HEK293 (cell line): ENCODE measurements around the gene SMIM41.

ENCODE experiments used
- BCL11A ChIP-seq: fragments of 450-650 bp; formaldehyde crosslinking; IDR thresholded peaks from 2 replicates; pipeline ENCODE4 v1.5.1; 2016; ENCODE audit warnings: low read depth, missing biosample characterization, missing genetic modification characterization
- KLF16 ChIP-seq: fragments of 450-650 bp; formaldehyde crosslinking; IDR thresholded peaks from 2 replicates; pipeline ENCODE4 v1.5.1; 2017; ENCODE audit warnings: missing biosample characterization, missing genetic modification characterization
- PRDM10 ChIP-seq: fragments of 450-650 bp; formaldehyde crosslinking; IDR thresholded peaks from 2 replicates; pipeline ENCODE4 v1.5.1; 2016; ENCODE audit warnings: missing biosample characterization, missing genetic modification characterization
- SCRT2 ChIP-seq: fragments of 450-650 bp; formaldehyde crosslinking; IDR thresholded peaks from 2 replicates; pipeline ENCODE4 v1.5.1; 2016; ENCODE audit warnings: missing biosample characterization, missing genetic modification characterization
- ZBTB17 ChIP-seq: fragments of 450-650 bp; formaldehyde crosslinking; IDR thresholded peaks from 2 replicates; pipeline ENCODE4 v1.5.1; 2016; ENCODE audit warnings: missing biosample characterization, missing genetic modification characterization
- ZBTB20 ChIP-seq: fragments of 450-650 bp; formaldehyde crosslinking; IDR thresholded peaks from 2 replicates; pipeline ENCODE4 v1.5.1; 2016; ENCODE audit warnings: missing biosample characterization, missing genetic modification characterization
- ZEB2 ChIP-seq: fragments of 450-650 bp; formaldehyde crosslinking; IDR thresholded peaks from 2 replicates; pipeline ENCODE4 v1.5.1; 2016; ENCODE audit warnings: missing biosample characterization, missing genetic modification characterization
- ZNF146 ChIP-seq: fragments of 450-650 bp; formaldehyde crosslinking; IDR thresholded peaks from 2 replicates; pipeline ENCODE4 v1.5.1; 2016; ENCODE audit warnings: missing biosample characterization, missing genetic modification characterization
- ZNF155 ChIP-seq: fragments of 450-650 bp; formaldehyde crosslinking; IDR thresholded peaks from 2 replicates; pipeline ENCODE4 v1.5.1; 2016; ENCODE audit warnings: missing biosample characterization, missing genetic modification characterization
- ZNF211 ChIP-seq: fragments of 450-650 bp; formaldehyde crosslinking; IDR thresholded peaks from 2 replicates; pipeline ENCODE4 v1.5.1; 2016; ENCODE audit warnings: low read depth, missing biosample characterization, missing genetic modification characterization
- ZNF280C ChIP-seq: fragments of 450-650 bp; formaldehyde crosslinking; IDR thresholded peaks from 2 replicates; pipeline ENCODE4 v1.5.1; 2016; ENCODE audit warnings: missing biosample characterization, missing genetic modification characterization
- ZNF302 ChIP-seq: fragments of 450-650 bp; formaldehyde crosslinking; IDR thresholded peaks from 2 replicates; pipeline ENCODE4 v1.5.1; 2016; ENCODE audit warnings: missing biosample characterization, missing genetic modification characterization, low read depth
- ZNF335 ChIP-seq: fragments of 450-650 bp; formaldehyde crosslinking; conservative IDR thresholded peaks from 2 replicates; pipeline ENCODE4 v1.5.1; 2016; ENCODE audit warnings: missing biosample characterization, missing genetic modification characterization
- ZNF394 ChIP-seq: fragments of 450-650 bp; formaldehyde crosslinking; IDR thresholded peaks from 2 replicates; pipeline ENCODE4 v1.5.1; 2016; ENCODE audit warnings: missing biosample characterization, missing genetic modification characterization, mild to moderate bottlenecking, moderate library complexity, borderline replicate concordance
- ZNF585B ChIP-seq: fragments of 450-650 bp; formaldehyde crosslinking; IDR thresholded peaks from 2 replicates; pipeline ENCODE4 v1.5.1; 2016; ENCODE audit warnings: missing biosample characterization, missing genetic modification characterization
- ZNF600 ChIP-seq: fragments of 450-650 bp; formaldehyde crosslinking; IDR thresholded peaks from 2 replicates; pipeline ENCODE4 v1.5.1; 2016; ENCODE audit warnings: missing biosample characterization, missing genetic modification characterization
- ZNF768 ChIP-seq: fragments of 450-650 bp; formaldehyde crosslinking; IDR thresholded peaks from 2 replicates; pipeline ENCODE4 v1.5.1; 2018; ENCODE audit warnings: missing biosample characterization, mild to moderate bottlenecking, missing genetic modification characterization
- ZNF776 ChIP-seq: fragments of 450-650 bp; formaldehyde crosslinking; IDR thresholded peaks from 2 replicates; pipeline ENCODE4 v1.5.0; 2017; ENCODE audit warnings: missing biosample characterization, missing genetic modification characterization, borderline replicate concordance
- TF ChIP-seq, protein P1 (sequence below): fragments of 450-650 bp; formaldehyde crosslinking; conservative IDR thresholded peaks from 2 replicates; pipeline ENCODE4 v1.5.1; 2016; ENCODE audit warnings: low read depth, missing biosample characterization, missing genetic modification characterization
- TF ChIP-seq, protein P2 (sequence below): fragments of 450-650 bp; formaldehyde crosslinking; optimal IDR thresholded peaks from 2 replicates; pipeline ENCODE3; 2016; ENCODE audit warnings: missing biosample characterization, mild to moderate bottlenecking, missing genetic modification characterization
- TF ChIP-seq, protein P3 (sequence below): fragments of 450-650 bp; formaldehyde crosslinking; IDR thresholded peaks from 2 replicates; pipeline ENCODE4 v1.5.1; 2016; ENCODE audit warnings: missing biosample characterization, missing genetic modification characterization
- TF ChIP-seq, protein P4 (sequence below): fragments of 450-650 bp; IDR thresholded peaks from 2 replicates; pipeline ENCODE4 v1.5.1; 2018; ENCODE audit warnings: missing biosample characterization, missing genetic modification characterization

SMIM41 gene

DNA sequence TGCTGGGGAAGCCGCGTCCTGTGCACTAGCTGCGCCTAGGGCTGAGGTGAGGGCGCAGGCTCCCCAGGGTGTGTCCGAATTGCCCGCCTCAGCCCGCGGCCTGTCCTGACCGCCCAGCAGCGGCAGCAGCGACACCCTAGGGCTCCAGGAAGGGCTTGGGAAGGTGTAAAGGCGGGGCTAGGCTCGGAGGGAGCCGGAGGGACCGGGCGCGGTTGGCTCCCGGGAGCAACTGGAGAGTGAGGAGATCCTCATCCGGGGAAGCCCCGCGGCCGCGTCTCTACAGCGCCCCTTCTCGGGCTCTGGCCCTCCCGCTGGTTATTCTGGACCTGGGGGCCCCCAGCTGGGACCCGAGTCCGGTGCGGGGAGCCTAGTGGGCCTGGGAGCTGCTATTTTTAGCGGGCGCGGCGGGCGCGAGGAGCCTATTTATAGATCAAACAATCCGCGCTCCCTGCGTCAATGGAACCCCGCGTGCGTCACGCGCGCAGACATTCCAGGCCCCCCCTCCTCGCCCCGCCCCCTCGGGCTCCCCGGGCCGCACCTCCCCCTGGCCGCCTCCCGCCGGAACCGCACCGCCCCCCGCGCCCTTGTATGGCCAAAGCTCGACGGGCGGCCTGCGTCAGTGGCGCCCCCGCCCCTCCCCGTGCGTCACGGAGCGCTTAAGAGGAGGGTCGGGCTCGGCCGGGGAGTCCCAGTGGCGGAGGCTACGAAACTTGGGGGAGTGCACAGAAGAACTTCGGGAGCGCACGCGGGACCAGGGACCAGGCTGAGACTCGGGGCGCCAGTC is 28.6 kb upstream of the SMIM41 start, which contains the start of gene NR4A1 (continued):
- peak; percentile 22; the same call in 1 of the 2 replicates for TF ChIP-seq ZBTB17 (tag by site-specific recombination)
- TF ChIP-seq ZNF302 (tag by site-specific recombination) = no peak
- peak; percentile 6 for TF ChIP-seq ZNF600 (tag by site-specific recombination)
- TF ChIP-seq ZNF585B (tag by site-specific recombination) = no peak
- no peak for TF ChIP-seq ZNF146 (tag by site-specific recombination)
- no peak; the same call in none of the 2 replicates for TF ChIP-seq ZEB2 (tag by site-specific recombination)
- TF ChIP-seq ZNF155 (tag by site-specific recombination) = no peak
- TF ChIP-seq ZNF211 (tag by site-specific recombination) = no peak
- peak; percentile 40; the same call in 1 of the 2 replicates for TF ChIP-seq ZBTB20 (tag by site-specific recombination)
- TF ChIP-seq, protein P1, sequence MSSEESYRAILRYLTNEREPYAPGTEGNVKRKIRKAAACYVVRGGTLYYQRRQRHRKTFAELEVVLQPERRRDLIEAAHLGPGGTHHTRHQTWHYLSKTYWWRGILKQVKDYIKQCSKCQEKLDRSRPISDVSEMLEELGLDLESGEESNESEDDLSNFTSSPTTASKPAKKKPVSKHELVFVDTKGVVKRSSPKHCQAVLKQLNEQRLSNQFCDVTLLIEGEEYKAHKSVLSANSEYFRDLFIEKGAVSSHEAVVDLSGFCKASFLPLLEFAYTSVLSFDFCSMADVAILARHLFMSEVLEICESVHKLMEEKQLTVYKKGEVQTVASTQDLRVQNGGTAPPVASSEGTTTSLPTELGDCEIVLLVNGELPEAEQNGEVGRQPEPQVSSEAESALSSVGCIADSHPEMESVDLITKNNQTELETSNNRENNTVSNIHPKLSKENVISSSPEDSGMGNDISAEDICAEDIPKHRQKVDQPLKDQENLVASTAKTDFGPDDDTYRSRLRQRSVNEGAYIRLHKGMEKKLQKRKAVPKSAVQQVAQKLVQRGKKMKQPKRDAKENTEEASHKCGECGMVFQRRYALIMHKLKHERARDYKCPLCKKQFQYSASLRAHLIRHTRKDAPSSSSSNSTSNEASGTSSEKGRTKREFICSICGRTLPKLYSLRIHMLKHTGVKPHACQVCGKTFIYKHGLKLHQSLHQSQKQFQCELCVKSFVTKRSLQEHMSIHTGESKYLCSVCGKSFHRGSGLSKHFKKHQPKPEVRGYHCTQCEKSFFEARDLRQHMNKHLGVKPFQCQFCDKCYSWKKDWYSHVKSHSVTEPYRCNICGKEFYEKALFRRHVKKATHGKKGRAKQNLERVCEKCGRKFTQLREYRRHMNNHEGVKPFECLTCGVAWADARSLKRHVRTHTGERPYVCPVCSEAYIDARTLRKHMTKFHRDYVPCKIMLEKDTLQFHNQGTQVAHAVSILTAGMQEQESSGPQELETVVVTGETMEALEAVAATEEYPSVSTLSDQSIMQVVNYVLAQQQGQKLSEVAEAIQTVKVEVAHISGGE (tag by site-specific recombination) = no peak
- no peak for TF ChIP-seq ZNF776
- no peak for TF ChIP-seq ZNF280C (tag by site-specific recombination)
- TF ChIP-seq, protein P2, sequence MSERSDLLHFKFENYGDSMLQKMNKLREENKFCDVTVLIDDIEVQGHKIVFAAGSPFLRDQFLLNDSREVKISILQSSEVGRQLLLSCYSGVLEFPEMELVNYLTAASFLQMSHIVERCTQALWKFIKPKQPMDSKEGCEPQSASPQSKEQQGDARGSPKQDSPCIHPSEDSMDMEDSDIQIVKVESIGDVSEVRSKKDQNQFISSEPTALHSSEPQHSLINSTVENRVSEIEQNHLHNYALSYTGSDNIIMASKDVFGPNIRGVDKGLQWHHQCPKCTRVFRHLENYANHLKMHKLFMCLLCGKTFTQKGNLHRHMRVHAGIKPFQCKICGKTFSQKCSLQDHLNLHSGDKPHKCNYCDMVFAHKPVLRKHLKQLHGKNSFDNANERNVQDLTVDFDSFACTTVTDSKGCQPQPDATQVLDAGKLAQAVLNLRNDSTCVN (tag by site-specific recombination) = peak; percentile 87
- no peak for TF ChIP-seq SCRT2 (tag by site-specific recombination)
- TF ChIP-seq ZNF335 (tag by site-specific recombination) = peak; percentile 75
- no peak for TF ChIP-seq ZNF768 (tag by site-specific recombination)
- TF ChIP-seq BCL11A (tag by site-specific recombination) = peak; percentile 73; the same call in 1 of the 2 replicates
- TF ChIP-seq, protein P3, sequence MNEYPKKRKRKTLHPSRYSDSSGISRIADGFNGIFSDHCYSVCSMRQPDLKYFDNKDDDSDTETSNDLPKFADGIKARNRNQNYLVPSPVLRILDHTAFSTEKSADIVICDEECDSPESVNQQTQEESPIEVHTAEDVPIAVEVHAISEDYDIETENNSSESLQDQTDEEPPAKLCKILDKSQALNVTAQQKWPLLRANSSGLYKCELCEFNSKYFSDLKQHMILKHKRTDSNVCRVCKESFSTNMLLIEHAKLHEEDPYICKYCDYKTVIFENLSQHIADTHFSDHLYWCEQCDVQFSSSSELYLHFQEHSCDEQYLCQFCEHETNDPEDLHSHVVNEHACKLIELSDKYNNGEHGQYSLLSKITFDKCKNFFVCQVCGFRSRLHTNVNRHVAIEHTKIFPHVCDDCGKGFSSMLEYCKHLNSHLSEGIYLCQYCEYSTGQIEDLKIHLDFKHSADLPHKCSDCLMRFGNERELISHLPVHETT (tag by site-specific recombination) = peak; percentile 28; the same call in 1 of the 2 replicates
- peak; percentile 99 for TF ChIP-seq ZNF394
- no peak for TF ChIP-seq PRDM10 (tag by site-specific recombination)
- peak; percentile 53; the same call in 1 of the 2 replicates for TF ChIP-seq KLF16 (tag by site-specific recombination)
- TF ChIP-seq, protein P4, sequence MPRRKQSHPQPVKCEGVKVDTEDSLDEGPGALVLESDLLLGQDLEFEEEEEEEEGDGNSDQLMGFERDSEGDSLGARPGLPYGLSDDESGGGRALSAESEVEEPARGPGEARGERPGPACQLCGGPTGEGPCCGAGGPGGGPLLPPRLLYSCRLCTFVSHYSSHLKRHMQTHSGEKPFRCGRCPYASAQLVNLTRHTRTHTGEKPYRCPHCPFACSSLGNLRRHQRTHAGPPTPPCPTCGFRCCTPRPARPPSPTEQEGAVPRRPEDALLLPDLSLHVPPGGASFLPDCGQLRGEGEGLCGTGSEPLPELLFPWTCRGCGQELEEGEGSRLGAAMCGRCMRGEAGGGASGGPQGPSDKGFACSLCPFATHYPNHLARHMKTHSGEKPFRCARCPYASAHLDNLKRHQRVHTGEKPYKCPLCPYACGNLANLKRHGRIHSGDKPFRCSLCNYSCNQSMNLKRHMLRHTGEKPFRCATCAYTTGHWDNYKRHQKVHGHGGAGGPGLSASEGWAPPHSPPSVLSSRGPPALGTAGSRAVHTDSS (tag by site-specific recombination) = no peak; the same call in 1 of the 2 replicates
